ENCODE results near the gene MYBPC2.

DNA sequence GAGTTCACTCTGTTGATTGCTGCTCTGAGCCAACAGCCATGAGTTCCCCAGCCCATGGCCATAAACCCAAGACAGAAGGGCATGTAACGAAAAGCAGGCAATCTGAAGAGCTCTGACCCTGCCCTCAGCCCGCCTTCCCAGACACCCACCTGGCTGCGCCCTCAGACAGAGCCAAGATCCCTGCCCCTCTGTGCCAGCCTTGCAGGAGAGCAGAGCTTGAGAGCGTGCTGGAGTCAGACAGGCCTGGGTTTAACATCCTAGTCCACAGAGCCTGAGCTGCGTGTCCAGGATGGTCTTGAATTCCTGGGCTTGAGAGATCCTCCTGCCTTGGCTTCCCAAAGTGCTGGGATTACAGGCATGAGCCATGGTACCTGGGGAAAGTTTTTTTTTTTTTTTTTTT is 24.6 kb downstream of the MYBPC2 start:
- TF ChIP-seq, protein P1, sequence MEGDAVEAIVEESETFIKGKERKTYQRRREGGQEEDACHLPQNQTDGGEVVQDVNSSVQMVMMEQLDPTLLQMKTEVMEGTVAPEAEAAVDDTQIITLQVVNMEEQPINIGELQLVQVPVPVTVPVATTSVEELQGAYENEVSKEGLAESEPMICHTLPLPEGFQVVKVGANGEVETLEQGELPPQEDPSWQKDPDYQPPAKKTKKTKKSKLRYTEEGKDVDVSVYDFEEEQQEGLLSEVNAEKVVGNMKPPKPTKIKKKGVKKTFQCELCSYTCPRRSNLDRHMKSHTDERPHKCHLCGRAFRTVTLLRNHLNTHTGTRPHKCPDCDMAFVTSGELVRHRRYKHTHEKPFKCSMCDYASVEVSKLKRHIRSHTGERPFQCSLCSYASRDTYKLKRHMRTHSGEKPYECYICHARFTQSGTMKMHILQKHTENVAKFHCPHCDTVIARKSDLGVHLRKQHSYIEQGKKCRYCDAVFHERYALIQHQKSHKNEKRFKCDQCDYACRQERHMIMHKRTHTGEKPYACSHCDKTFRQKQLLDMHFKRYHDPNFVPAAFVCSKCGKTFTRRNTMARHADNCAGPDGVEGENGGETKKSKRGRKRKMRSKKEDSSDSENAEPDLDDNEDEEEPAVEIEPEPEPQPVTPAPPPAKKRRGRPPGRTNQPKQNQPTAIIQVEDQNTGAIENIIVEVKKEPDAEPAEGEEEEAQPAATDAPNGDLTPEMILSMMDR (conservative IDR thresholded peaks at IDR 0.05; ENCODE audit: low read depth, low read length): no peak
- no peak for TF ChIP-seq MAZ (IDR thresholded peaks at IDR 0.05; ENCODE audit: borderline replicate concordance, low read depth, low read length)
- TF ChIP-seq POLR2A (IDR thresholded peaks at IDR 0.05; ENCODE audit: low read depth, low read length): no peak
- TF ChIP-seq SMC3 (IDR thresholded peaks at IDR 0.05; ENCODE audit: low read depth, low read length): no peak
- TF ChIP-seq RFX5 (IDR thresholded peaks at IDR 0.05; ENCODE audit: low read depth, low read length): no peak
- TF ChIP-seq RCOR1 (IDR thresholded peaks at IDR 0.05; ENCODE audit: insufficient replicate concordance, low read length): no peak
- TF ChIP-seq CEBPB (IDR thresholded peaks at IDR 0.05; ENCODE audit: low read depth, low read length): no peak
